ENCODE measurements around the gene PTCD3. TPM values are rescaled to one million over a fixed set of nuclear protein-coding genes. Genes with fewer than 3 reads are reported as not detected.

The PTCD3 gene
- polyA plus RNA-seq, 1 donor from 2014 or later = 214 TPM

GRCh38 chr2:86157009-86157556, 51.0 kb downstream of the PTCD3 start:
- H3K9ac ChIP-seq (ENCODE audit: low read length) = no peak overlapping the region
- H2AFZ ChIP-seq (ENCODE audit: low read depth, low read length) = no peak overlapping the region
- H3K4me3 ChIP-seq (ENCODE audit: low read length) = no peak overlapping the region
- no peak overlapping the region for H3K4me2 ChIP-seq (ENCODE audit: low read length)
- H3F3A ChIP-seq (ENCODE audit: insufficient read depth, low read length, poor library complexity, severe bottlenecking) = no peaks in the 10 kb centered on the region
- H3K27ac ChIP-seq (ENCODE audit: low read length) = no peak overlapping the region
- TF ChIP-seq SMC3 (conservative IDR thresholded peaks at IDR 0.05; ENCODE audit: poor library complexity) = no peak
- TF ChIP-seq POLR2AphosphoS5 (IDR thresholded peaks at IDR 0.05) = no peak
- H3K27me3 ChIP-seq (ENCODE audit: insufficient read depth, low read depth, low read length) = no peaks in the 10 kb centered on the region
- no peaks in the 10 kb centered on the region for H3K9me3 ChIP-seq (ENCODE audit: low read length)
- no peaks in the 10 kb centered on the region for H3K9me2 ChIP-seq (ENCODE audit: insufficient read depth, low read length)
- H3K79me2 ChIP-seq (replicated peaks; ENCODE audit: insufficient read depth, low read length) = no peaks in the 10 kb centered on the region
- H3K36me3 ChIP-seq (ENCODE audit: insufficient read depth, low read length) = peaks cover 13% of the 10 kb centered on the region
- H4K20me1 ChIP-seq (ENCODE audit: insufficient read depth) = no peaks in the 10 kb centered on the region

- no peak overlapping the region for H3K4me3 ChIP-seq (ENCODE audit: low read length)
- no peaks in the 10 kb centered on the region for H3K79me2 ChIP-seq (replicated peaks; ENCODE audit: insufficient read depth, low read length)
- no peaks in the 10 kb centered on the region for H4K20me1 ChIP-seq (ENCODE audit: insufficient read depth)
- H3K9me2 ChIP-seq (ENCODE audit: insufficient read depth, low read length) = no peaks in the 10 kb centered on the region
- H3K9me3 ChIP-seq (ENCODE audit: low read length) = no peaks in the 10 kb centered on the region
- H3K9ac ChIP-seq (ENCODE audit: low read length) = no peak overlapping the region
- H3K27ac ChIP-seq (ENCODE audit: low read length) = no peak overlapping the region
- H3K27me3 ChIP-seq (ENCODE audit: insufficient read depth, low read depth, low read length) = no peaks in the 10 kb centered on the region
- no peak overlapping the region for H2AFZ ChIP-seq (ENCODE audit: low read depth, low read length)
- TF ChIP-seq SMC3 (conservative IDR thresholded peaks at IDR 0.05; ENCODE audit: poor library complexity) (no peak), POLR2AphosphoS5 (IDR thresholded peaks at IDR 0.05) (no peak), MXI1 (conservative IDR thresholded peaks at IDR 0.05; ENCODE audit: poor library complexity, severe bottlenecking) (no peak), EP300 (conservative IDR thresholded peaks at IDR 0.05; ENCODE audit: poor library complexity, severe bottlenecking) (no peak), EZH2 (IDR thresholded peaks at IDR 0.05; ENCODE audit: borderline replicate concordance, insufficient read depth, low read length, poor library complexity, severe bottlenecking) (no peak), TAF1 (IDR thresholded peaks at IDR 0.05; ENCODE audit: low read depth) (no peak), CTCF (IDR thresholded peaks at IDR 0.05; ENCODE audit: poor library complexity, severe bottlenecking) (no peak), REST (IDR thresholded peaks at IDR 0.05; ENCODE audit: borderline replicate concordance) (no peak)
- no peak overlapping the region for H3K4me2 ChIP-seq (ENCODE audit: low read length)
- peaks cover 13% of the 10 kb centered on the region for H3K36me3 ChIP-seq (ENCODE audit: insufficient read depth, low read length)
- no peaks in the 10 kb centered on the region for H3F3A ChIP-seq (ENCODE audit: insufficient read depth, low read length, poor library complexity, severe bottlenecking)
Observed at GRCh38 chr2:86158286-86158685, 52.3 kb downstream of the PTCD3 start.
